AG10803 (cell line): Measurements from ENCODE around the gene CPLX1.
"Not testable (repeated sequence)": the region's sequence is repeated elsewhere in the genome, so short reads cannot be mapped to it uniquely, and the experiment has no call there.

ENCODE experiments used
- DNase-seq: peaks from one replicate; pipeline ENCODE4 v3.0.0; 2010; ENCODE audit warnings: low read depth
- H3K4me3 ChIP-seq: 2 replicates; pipeline ENCODE4 v1.5.1; 2011; ENCODE audit warnings: mild to moderate bottlenecking, low read length, control low read depth
- TF ChIP-seq, protein P1 (sequence below): conservative IDR thresholded peaks from 2 replicates; pipeline ENCODE4 v1.5.1; 2011; ENCODE audit warnings: mild to moderate bottlenecking, low read length, control low read depth, inconsistent platforms

CPLX1 gene

DNA sequence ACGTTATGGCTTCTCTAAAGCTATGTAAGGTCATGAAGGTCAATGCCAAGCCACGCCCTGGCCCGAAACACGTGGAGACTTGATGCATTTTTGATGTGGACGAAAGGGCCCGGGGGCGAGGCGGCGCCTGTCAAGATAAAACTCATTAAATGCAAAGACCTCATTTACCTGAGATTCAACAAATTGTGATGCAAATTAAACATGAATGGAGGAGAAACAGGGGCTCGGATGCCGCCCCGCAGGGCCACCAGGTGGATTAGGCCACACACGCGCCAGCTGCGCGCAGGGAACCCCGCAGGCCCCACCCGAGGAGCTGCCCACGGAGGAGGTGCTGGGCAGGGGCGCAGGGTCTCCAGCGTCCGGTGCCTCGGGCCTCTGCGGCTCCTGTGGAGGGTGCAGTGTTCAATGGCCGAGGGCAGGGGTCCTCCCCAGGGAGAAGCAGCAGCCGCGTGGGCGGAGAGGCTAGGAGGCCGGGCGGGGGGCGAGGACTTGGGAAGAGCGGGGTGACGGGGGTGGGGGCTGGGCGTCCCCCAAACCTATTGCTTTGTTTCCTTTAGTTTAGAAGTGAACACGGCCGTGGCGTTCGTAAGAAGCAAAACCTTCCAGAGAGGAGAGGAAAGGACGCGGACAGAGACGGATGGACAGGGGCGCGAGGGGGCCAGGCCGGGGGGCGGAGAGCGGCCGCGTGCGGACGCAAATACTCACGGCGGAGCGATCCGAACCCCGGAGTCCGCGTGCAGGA is 40.4 kb downstream of the CPLX1 start:
- TF ChIP-seq, protein P1, sequence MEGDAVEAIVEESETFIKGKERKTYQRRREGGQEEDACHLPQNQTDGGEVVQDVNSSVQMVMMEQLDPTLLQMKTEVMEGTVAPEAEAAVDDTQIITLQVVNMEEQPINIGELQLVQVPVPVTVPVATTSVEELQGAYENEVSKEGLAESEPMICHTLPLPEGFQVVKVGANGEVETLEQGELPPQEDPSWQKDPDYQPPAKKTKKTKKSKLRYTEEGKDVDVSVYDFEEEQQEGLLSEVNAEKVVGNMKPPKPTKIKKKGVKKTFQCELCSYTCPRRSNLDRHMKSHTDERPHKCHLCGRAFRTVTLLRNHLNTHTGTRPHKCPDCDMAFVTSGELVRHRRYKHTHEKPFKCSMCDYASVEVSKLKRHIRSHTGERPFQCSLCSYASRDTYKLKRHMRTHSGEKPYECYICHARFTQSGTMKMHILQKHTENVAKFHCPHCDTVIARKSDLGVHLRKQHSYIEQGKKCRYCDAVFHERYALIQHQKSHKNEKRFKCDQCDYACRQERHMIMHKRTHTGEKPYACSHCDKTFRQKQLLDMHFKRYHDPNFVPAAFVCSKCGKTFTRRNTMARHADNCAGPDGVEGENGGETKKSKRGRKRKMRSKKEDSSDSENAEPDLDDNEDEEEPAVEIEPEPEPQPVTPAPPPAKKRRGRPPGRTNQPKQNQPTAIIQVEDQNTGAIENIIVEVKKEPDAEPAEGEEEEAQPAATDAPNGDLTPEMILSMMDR, result no peak
- no peak overlapping the region for H3K4me3 ChIP-seq
- DNase-seq, result no peak

DNA sequence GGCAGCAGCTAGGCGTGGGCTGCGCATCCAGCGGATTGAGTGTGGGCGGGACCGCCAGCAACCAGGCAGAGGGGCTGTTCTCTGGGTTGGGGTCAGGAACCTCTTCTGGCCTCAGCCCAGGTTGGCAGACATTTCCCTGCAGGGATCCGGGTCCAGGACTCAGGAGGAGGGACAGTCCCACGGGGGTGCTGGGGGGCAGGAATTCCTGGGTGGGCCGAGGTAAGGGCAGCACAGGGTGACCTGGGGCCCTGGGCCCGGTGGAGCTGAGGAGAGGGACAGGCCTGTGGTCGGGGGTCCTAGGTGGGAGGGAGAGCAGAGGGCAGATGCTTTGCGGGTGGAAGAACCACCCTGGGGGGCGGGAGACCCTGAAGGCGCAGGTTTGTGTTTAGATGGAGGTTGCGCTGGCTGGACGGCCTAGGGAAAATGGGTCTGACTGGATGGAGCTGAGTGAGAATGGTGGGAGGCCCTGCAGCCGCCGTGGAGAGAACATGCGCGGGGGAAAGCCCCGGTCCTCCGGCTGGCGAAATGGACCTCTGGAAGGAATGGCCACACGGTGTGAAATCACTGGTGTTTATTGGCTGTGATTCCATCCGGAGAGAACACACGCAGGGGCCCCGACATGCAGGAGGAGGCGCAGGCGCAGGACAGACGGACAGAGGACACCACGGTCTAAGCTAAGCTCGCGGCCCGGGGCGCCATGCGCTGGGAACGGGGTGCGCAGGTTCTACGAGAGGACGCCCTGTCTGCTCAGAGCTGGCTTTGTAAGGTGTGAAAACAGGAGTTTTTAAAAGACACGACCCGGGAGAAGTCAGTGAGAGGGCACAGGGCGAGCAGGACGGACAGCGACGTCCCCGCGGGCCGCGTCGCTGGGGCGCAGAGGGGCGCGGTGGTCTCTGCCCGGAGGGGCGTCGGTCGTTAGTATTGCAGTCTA is 41.3 kb downstream of the CPLX1 start:
- H3K4me3 ChIP-seq, result no peak overlapping the region
- TF ChIP-seq, protein P1, result no peak
- DNase-seq, result no peak

- DNase-seq, result peak; percentile 99
- peak overlapping the region; percentile 91 for H3K4me3 ChIP-seq
- TF ChIP-seq, protein P1, result no peak
Measured at GRCh38 chr4:781493-782216, 44.3 kb downstream of the CPLX1 start.

DNA sequence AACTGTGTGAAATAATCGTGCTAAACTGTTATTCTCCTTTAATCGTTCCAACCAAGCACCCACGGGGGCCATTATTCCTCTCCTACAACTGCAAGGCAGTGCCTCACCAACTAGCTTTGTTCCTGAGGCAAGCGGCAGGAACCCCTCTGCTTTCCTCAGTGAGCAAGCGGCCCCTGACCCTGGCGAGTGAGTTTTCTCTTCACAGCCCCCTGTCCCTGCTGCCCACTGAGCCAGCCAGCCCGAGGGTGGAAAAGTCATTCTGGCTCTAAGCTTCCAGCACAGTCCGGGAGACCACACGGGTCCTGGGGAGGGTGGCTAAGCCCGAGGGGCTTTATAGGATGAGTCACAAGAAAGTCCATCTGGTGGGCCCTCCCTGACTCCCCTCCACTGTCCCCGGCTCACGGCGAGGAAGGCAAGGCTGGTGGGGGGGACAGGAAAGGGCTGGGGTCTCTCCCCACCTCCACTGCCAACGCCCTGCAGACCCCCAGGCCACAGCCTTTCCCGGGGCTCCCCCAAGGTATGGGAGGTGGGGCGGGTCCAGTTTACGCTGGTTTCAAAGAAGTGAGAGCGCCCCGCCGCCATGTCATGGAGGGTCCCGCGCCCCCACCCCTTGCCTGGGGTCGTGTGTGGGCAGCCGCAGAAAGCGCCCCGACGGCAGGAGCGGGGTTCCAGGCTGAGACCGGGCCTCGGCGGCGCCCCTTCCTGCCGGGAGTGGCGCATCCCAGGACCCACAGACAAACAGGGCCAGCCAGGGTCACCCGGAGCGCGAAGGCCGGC is 45.0 kb downstream of the CPLX1 start:
- H3K4me3 ChIP-seq, result peak overlapping the region; percentile 91
- no peak for DNase-seq
- TF ChIP-seq, protein P1, result no peak

DNA sequence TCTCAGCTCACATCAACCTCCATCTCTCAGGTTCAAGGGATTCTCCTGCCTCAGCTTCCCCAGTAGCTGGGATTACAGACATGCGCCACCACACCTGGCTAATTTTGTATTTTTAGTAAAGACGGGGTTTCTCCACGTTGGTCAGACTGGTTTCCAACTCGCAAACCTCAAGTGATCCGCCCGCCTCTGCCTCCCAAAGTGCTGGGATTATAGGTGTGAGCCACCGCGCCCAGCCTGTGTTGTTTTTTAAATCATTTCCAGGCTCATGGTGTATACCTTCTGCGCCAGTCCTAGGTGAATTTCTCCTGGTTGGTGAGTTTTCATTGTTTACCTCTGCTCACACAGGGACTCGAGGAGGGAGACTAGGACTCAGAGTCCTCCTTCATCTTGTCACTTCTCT is 45.7 kb downstream of the CPLX1 start:
- peak overlapping the region; percentile 91 for H3K4me3 ChIP-seq
- DNase-seq, result not testable (repeated sequence)

DNA sequence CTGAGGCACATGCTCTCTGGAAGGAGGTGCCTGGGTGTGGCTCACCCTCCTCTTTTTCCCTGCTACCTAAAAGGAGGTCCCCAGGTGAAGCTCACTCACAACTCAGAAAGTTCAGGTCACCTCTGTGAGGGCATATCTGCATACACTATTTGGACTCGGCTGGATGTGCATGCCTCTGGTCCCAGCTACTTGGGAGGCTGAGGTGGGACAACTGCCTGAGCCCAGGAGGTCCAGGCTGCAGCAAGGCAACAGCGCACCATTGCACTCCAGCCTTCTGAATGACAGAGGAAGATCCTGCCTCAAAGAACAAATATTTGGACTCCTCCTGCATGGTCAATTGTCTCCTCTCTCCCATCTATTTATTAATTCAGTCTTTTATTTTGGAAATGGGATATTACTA is 46.4 kb downstream of the CPLX1 start:
- TF ChIP-seq, protein P1, result no peak
- H3K4me3 ChIP-seq, result no peak overlapping the region; the same call in 1 of the 2 replicates
- DNase-seq, result no peak
